GM21528 (cell line): ENCODE measurements around the gene DMBT1.
"Not testable (repeated sequence)": the region's sequence is repeated elsewhere in the genome, so short reads cannot be mapped to it uniquely, and the experiment has no call there.

Source experiments
- ATAC-seq: cut with Tn5 transposase; IDR thresholded peaks from one replicate; pipeline ENCODE4 v1.9.1; 2021; ENCODE audit warnings: mild to moderate bottlenecking, moderate library complexity; ENCODE audit not compliant: unreplicated experiment, low FRiP score

Gene DMBT1

GRCh38 chr10:122575776-122576175 lies 15.2 kb downstream of the DMBT1 start:
- no peak for ATAC-seq

DNA sequence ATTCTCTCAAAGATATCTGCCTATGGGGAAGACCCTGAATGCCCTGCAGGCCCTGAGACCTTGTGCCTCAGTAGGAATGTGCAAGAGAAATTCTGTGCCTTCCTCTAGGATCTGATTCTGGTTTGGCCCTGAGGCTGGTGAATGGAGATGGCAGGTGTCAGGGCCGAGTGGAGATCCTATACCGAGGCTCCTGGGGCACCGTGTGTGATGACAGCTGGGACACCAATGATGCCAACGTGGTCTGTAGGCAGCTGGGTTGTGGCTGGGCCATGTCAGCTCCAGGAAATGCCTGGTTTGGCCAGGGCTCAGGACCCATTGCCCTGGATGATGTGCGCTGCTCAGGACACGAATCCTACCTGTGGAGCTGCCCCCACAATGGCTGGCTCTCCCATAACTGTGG lies 15.7 kb downstream of the DMBT1 start:
- ATAC-seq: no peak

GRCh38 chr10:122577311-122577885 lies 16.8 kb downstream of the DMBT1 start:
- no peak for ATAC-seq

DNA sequence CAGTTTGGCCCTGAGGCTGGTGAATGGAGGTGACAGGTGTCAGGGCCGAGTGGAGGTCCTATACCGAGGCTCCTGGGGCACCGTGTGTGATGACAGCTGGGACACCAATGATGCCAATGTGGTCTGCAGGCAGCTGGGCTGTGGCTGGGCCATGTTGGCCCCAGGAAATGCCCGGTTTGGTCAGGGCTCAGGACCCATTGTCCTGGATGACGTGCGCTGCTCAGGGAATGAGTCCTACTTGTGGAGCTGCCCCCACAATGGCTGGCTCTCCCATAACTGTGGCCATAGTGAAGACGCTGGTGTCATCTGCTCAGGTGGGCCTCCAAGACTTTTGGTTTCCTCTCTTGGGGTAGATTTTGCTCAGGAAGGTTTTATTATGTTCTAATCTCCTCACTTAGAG lies 25.5 kb downstream of the DMBT1 start:
- ATAC-seq: not testable (repeated sequence)

DNA sequence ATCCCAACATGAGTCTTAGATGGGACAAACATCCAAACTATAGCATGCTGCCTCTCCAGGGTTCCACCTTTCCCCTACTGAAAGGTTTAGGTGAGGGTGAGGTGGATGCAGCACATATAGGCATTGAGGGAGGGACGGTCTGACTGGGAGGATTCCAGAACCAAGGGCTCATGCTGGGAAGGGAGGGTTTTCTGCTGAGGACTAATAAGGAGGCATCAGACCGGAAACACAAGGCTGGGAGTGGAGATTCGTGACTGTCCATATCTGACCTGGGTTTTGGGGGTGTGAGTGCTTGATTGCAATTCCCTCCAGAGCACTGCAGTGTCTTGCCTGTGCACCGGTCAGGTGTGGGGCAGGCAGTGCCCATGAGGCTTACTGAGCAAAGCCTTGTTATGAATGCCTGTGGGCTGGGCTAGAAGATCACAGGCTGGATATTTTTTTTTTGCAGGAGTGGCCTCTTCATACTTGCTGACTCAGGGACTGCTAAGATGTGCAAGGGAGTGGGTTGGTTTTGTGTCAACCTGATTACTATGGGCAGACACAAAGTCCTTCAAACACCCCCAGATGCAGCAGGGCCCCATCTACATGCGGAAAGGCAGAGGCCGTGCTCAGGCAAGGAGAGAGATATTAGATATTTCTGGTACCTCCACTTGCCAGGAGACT lies 26.7 kb downstream of the DMBT1 start:
- ATAC-seq: no peak

DNA sequence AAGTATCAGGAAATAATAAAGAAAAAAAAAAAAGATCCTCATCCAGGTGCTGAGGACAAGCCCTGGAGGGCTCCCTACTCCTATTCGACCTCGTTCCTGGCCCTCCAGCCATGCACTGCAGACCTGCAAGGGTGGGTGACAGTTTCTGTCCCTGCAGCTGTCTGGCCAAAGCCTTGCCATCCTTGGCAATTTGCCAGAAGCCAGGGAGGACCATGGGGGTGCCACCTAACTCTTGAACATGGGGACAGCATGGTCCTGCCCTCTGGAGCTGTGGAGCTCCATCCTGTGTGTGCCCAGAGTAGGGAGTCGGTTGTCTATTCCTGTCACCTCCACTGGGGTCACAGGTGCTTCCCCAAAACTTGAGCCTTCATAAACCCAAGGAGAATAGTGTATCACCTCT lies 27.8 kb downstream of the DMBT1 start:
- ATAC-seq: no peak

DNA sequence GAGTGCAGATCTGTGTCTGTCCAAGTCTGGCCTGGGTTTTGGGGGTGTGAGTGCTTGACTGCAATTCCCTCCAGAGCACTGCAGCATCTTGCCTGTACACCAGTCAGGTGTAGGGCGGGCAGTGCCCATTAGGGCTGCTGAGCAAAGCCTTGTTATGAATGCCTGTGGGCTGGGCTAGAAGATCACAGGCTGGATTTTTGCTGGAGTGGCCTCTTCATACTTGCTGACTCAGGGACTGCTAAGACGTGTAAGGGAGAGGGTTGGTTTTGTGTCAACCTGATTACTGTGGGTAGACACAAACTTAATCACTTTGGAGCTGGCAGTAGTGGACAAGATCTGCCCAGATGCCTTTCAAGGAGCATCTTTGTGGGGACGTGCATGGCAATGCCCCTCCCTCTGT lies 29.6 kb downstream of the DMBT1 start:
- ATAC-seq: no peak

DNA sequence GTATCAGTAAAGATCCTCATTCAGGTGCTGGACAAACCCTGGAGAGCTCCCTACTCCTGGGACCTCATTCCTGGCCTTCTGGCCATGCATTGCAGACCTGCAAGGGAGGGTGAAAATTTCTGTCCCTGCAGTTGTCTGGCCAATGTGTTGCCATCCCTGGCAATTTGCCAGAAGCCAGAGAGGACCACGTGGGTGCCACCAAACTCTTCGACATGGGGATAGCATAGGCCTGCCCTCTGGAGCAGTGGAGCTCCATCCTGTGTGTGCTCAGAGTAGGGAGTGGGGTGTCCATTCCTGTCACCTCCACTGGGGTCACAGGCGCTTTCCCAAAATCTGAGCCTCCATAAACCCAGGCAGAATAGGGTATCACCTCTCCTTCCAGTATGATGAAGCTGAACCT lies 31.2 kb downstream of the DMBT1 start:
- no peak for ATAC-seq

DNA sequence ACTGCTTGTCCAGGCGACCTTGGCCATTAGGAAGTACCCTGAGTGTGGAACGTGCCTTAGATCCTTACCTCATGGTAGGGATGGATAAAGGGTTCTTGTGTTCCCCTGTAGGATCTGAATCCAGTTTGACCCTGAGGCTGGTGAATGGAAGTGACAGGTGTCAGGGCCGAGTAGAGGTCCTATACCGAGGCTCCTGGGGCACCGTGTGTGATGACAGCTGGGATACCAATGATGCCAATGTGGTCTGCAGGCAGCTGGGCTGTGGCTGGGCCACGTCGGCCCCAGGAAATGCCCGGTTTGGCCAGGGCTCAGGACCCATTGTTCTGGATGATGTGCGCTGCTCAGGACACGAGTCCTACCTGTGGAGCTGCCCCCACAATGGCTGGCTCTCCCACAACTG lies 31.6 kb downstream of the DMBT1 start:
- ATAC-seq: no peak

DNA sequence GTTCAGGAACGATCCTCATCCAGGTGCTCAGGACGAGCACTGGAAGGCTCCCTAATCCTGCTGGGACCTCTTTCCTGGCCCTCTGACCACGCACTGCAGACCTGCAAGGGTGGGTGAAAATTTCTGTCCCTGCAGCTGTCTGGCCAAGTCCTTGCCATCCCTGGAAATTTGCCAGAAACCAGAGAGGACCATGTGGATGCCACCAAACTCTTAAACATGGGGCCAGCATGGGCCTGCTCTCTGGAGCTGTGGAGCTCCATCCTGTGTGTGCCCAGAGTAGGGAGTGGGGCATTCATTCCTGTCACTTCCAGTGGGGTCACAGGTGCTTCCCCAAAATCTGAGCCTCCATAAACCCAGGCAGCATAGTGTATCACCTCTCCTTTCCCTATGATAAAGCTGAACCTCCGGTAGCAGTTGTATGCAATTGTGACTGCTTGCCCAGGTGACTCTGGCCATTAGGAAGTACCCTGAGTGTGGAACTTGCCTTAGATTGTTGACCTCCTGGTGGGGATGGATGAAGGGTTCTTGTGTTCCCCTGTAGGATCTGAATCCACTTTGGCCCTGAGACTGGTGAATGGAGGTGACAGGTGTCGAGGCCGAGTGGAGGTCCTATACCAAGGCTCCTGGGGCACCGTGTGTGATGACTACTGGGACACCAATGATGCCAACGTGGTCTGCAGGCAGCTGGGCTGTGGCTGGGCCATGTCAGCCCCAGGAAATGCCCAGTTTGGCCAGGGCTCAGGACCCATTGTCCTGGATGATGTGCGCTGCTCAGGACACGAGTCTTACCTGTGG lies 57.1 kb downstream of the DMBT1 start:
- ATAC-seq: no peak

GRCh38 chr10:122618461-122619165 lies 58.1 kb downstream of the DMBT1 start:
- ATAC-seq: no peak

DNA sequence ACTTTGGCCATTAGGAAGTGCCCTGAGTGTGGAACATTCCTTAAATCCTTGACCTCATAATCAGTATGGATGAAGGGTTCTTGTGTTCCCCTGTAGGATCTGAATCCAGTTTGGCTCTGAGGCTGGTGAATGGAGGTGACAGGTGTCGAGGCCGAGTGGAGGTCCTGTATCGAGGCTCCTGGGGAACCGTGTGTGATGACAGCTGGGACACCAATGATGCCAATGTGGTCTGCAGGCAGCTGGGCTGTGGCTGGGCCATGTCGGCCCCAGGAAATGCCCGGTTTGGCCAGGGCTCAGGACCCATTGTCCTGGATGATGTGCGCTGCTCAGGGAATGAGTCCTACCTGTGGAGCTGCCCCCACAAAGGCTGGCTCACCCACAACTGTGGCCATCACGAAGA lies 60.4 kb downstream of the DMBT1 start:
- ATAC-seq: not testable (repeated sequence)

DNA sequence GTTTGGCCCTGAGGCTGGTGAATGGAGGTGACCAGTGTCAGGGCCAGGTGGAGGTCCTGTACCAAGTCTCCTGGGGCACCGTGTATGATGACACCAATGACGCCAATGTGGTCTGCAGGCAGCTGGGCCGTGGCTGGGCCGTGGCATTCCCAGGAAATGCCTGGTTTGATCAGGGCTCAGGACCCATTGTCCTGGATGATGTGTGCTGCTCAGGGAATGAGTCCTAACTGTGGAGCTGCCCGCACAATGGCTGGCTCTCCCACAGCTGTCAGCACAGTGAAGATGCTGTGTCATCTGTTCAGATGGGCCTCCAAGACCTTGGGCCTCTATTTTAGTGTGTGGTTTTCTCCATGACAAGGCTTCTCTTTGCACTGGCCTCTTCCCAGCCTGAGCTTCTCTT lies 64.0 kb downstream of the DMBT1 start:
- no peak for ATAC-seq

GRCh38 chr10:122630526-122630925 lies 70.0 kb downstream of the DMBT1 start:
- no peak for ATAC-seq

DNA sequence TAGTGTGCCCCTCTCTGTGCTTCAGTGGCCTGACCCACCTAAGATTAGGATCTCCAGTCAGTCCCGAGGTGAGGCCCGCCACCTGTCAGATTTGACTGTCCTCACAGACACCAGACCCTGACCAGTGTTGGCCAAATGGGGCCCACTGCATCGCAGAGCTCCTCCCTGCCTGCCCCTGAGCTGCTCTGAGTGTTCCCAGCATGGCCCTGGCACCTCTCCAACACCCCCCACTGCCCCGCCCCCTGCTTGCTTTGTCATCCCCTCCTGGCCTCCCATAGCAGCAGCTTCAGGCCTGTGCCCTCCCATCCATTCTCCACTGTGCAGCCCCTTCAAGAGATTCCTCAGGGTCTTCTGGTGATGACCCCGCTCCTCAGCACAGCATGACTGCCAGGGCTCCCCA lies 71.5 kb downstream of the DMBT1 start:
- no peak for ATAC-seq

GRCh38 chr10:122632576-122632975 lies 72.0 kb downstream of the DMBT1 start:
- no peak for ATAC-seq

DNA sequence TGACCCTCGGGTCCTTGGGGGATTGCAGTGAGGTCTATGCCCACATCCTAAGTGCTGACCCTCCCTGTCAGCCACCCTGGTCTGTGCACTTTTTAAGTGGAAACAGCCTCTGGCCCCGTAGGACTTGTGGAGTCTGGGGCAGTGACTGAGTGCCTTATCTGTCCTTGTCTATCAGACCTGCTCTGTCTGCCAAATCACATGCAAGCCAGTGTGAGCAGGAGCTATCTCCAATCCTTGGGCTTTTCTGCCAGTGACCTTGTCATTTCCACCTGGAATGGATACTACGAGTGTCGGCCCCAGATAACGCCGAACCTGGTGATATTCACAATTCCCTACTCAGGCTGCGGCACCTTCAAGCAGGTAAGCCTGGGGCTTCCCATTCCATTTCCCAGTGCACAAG lies 76.4 kb downstream of the DMBT1 start:
- no peak for ATAC-seq

DNA sequence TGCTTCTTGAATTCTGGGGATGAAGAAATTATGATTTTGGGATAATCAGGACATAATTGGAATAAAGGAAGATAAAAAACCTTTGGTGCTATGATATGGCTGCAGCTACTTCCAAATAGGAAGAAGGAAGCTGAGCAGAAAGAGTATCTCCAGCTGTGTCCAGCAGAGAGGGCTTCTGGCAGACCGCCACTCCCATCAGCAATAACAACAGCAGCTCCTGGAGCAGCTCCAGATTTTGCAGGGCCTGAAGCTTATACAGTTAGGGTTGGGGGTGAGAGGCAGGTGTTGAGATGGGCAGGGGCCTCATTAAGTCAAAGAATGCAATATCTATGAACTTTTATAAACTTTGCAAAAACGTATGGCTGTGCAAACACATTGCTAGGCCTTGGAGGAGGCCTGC lies 76.8 kb downstream of the DMBT1 start:
- no peak for ATAC-seq

- ATAC-seq: no peak
These were observed 77.6 kb downstream of the DMBT1 start for GRCh38 chr10:122638106-122638505.

DNA sequence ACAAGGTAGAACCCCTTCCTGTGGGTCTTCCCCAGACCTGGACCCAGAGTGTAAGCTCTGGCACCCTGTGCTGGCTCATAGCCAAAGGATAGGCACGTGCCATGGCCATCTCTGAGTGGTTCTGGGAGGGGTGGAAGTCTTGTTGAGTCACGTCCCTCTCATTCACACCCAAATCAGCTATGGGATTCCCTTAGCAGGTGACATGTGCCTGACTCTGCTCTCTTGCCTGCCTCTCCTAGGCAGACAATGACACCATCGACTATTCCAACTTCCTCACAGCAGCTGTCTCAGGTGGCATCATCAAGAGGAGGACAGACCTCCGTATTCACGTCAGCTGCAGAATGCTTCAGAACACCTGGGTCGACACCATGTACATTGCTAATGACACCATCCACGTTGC lies 79.2 kb downstream of the DMBT1 start:
- ATAC-seq: no peak

GRCh38 chr10:122640921-122641320 lies 80.4 kb downstream of the DMBT1 start:
- no peak for ATAC-seq
